Measurements from ENCODE around the gene GPC1.

GPC1 gene

GRCh38 chr2:240509667-240510512 is 74.4 kb downstream of the GPC1 start:
- DNase-seq (ENCODE audit: low read depth in 2 of 2, low spot score in 1 of 2) = no peak

DNA sequence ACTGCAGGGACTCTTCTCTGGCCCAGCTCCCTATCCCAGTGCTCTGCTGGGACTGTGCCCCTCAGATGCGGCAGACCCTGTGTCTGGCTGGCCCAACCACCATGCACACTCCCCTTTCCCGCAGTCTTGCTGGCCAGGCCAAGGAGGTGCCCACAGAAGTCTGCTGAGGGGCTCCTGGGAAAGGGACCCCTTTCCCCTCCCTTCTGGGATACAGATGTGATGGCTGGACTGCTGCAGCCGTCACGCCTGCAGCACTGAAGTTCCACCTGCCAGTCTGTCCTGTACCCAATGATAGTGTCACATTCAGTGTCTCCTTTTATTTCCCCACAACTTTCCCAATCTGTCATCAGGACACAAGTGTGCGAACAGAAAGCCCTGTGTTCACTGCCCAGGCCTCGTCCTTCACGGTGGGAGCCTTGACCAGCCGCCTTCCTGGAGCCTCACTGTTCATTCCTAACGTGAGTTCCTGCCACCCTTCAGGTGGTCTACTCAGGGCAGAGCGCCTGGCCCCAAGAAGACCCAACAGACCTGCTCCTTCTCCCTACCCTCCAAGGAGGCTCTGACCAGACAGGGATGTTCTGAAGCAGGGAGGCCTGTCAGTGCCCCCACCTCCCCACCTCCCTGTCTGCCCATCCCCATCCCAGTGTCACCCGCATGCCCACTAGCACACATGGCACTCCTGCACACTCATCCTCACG is 75.2 kb downstream of the GPC1 start:
- no peak for DNase-seq (ENCODE audit: low read depth in 2 of 2, low spot score in 1 of 2)

- DNase-seq (ENCODE audit: low read depth in 2 of 2, low spot score in 1 of 2) = no peak
Measured at GRCh38 chr2:240511351-240512108, 76.1 kb downstream of the GPC1 start.

- no peak for DNase-seq (ENCODE audit: low read depth in 2 of 2, low spot score in 1 of 2)
Measured at GRCh38 chr2:240512109-240512485, 76.6 kb downstream of the GPC1 start.

- DNase-seq (ENCODE audit: low read depth in 2 of 2, low spot score in 1 of 2) = no peak
Measured at GRCh38 chr2:240512666-240513535, 77.4 kb downstream of the GPC1 start.

DNA sequence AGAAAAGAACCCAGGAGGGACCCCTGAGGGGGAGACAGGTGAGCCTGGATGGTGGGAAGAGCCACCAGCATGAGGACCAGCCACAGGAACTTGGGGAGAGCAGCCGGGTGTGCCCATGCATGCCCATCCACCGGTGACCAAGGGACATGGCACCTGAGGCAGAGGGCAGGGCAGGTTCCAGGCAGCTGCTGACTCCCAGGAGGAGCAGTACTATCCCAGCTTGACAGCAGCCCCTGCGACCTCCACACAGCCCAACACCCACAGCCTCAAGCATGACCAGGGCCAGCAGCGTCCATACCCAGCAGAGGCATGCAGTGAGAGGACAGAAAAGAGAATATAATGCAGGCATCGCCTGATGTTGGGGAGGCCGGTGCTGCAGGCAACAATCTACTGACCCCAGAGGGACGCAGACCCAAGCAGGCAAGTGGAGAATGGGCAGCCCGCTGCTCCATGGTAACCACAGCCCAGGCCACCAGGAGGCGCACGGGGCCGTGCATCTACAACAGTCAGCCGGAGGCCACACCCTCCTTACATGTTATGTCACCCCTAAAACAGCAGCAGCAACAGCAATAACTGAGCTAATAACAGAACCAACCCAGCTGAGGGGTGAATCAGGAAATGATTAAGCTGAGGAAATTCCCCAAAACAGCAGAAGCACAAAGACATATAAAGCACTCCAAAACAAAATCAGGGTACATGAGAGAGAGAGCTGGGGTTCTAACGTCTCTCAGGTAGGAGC is 78.3 kb downstream of the GPC1 start:
- DNase-seq (ENCODE audit: low read depth in 2 of 2, low spot score in 1 of 2) = peak; percentile 65 to 73

DNA sequence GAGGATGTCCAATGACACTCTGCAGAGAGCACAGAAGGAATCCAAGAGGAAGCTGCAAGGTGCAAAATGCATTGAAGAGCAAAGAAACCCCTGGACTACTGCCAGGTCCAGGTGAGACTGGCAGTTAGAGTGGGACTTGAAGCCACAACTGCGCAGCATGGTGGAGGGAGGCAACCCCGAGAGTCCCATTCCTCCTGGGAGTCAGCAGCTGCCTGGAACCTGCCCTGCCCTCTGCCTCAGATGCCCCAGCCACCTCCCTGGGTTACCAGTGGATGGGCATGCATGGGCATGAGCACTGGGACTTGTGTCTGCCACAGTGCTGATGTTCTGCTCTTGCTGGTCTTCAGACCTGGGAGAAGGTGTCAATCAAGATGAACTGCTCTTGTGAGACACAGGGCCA is 79.2 kb downstream of the GPC1 start:
- no peak for DNase-seq (ENCODE audit: low read depth in 2 of 2, low spot score in 1 of 2)

- DNase-seq (ENCODE audit: low read depth in 2 of 2, low spot score in 1 of 2) = no peak
Measured at GRCh38 chr2:240517342-240517741, 81.9 kb downstream of the GPC1 start.
